Tibial artery (tissue), 4 donors: ENCODE data around the gene NSD2.
"Not testable (repeated sequence)": the region's sequence is repeated elsewhere in the genome, so short reads cannot be mapped to it uniquely, and the experiment has no call there.

Experiments
- DNase-seq, 2 donors: peaks; one replicate each; pipeline ENCODE4 v3.0.0-alpha.2; 2019
- H3K27ac ChIP-seq, 2 donors: fragments of 200-600 bp; sonication (generic) in 1 of 2; 1 replicate in 1 of 2; 2 replicates in 1 of 2; pipeline ENCODE4 v1.5.1; 2018 to 2019; ENCODE audit warnings: mild to moderate bottlenecking in 1 of 2
- H3K27me3 ChIP-seq, 2 donors: fragments of 200-600 bp; sonication (generic) in 1 of 2; one replicate each; pipeline versions ENCODE4 v1.5.1 to v1.6.0; 2016 to 2019
- H3K36me3 ChIP-seq, 3 donors: fragments of 200-600 bp; sonication (generic) in 2 of 3; one replicate each; pipeline ENCODE4 v1.5.1; 2016 to 2019; ENCODE audit warnings: mild to moderate bottlenecking in 2 of 3
- H3K4me1 ChIP-seq, 4 donors: fragments of 200-600 bp; sonication (generic) in 2 of 4; 1 replicate in 3 of 4; 2 replicates in 1 of 4; pipeline ENCODE4 v1.5.1; 2016 to 2019
- H3K4me3 ChIP-seq, 2 donors: fragments of 200-600 bp; sonication (generic) in 1 of 2; 1 replicate in 1 of 2; 2 replicates in 1 of 2; pipeline ENCODE4 v1.5.1; 2018 to 2019; ENCODE audit warnings: mild to moderate bottlenecking in 2 of 2
- H3K9me3 ChIP-seq, 3 donors: fragments of 200-600 bp; sonication (generic) in 1 of 3; one replicate each; pipeline ENCODE4 v1.5.1; 2016 to 2019
- CTCF ChIP-seq, 2 experiments: fragments of 200-600 bp in 1 of 2; fragments of 450-650 bp in 1 of 2; IDR thresholded peaks; one replicate each; pipeline ENCODE4 v1.5.1; 2017 to 2019; ENCODE audit warnings: antibody characterized with exemption in 2 of 2, mild to moderate bottlenecking in 1 of 2, moderate library complexity in 1 of 2
- intact Hi-C: fragments of 100-400 bp; cut with DNase I; formaldehyde crosslinking; loops from one replicate; pipeline ENCODE4 v1.15.0; 2023; ENCODE audit warnings: low total_unique reads

NSD2 gene

DNA sequence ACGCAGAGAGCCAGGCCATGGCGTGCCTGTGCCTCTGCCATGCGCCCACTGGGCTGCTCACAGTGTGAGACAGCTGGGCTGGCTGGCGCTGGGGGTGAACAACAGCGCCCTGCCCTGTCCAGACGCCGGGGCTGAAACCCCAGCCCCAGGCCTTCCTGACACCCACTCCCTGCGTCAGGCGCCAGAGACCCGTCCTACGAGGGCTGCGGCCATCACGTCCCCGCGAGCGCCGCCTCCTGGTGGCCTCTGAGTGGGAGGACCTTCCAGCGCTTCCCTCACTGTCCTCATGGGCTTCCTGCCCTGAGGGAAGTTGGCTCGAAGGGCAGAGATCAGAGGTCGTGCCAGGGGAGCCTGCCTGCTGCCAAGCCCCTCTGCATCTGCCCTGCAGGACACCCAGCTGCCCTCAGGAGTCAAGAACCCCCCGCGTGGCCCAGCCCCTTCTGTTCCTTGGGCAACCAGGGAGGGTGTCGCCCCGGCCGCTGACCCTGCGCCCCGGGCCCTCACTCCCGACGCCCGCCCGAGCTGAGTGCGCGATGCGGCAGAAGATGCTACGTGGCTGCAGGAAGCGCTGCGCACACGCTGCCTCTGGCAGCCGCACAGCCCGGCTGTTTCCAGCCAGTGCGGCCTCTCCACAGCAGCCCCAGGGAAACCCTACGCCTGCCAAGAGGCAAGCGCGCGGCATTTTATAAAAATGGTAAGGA, 121.4 kb downstream of the NSD2 start:
- Histone ChIP-seq H3K4me3 (no peak overlapping the region), H3K36me3 (peaks cover 30 to 39% (median 37%) of the 10 kb centered on the region in 3 donors), H3K27ac (no peak overlapping the region), H3K4me1 (peaks cover 0 to 18% (median 0%) of the 10 kb centered on the region in 4 donors), H3K27me3 (no peaks in the 10 kb centered on the region), H3K9me3 (peaks cover 0 to 3% (median 0%) of the 10 kb centered on the region in 3 donors)
- intact Hi-C loops: no loop called here
- TF ChIP-seq CTCF (IDR thresholded peaks at IDR 0.05): no peak
- DNase-seq: no peak

DNA sequence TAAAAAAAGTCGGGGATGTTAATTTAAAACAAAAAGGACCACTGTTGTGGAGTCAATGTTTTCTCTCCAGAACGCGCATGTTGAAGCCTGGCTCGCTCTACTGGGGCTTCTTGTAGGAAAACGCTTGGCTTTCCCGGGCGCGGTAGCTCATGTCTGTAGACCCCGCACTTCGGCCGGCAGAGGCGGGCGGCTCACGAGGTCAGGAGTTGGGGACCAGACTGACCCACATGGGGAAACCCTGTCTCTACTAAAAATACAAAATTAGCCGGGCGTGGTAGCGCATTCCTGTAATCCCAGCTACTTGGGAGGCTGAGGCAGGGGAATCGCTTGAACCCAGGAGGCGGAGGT, 122.0 kb downstream of the NSD2 start:
- no peak overlapping the region for H3K4me3 ChIP-seq
- intact Hi-C loops: no loop called here
- H3K27me3 ChIP-seq: no peaks in the 10 kb centered on the region
- H3K36me3 ChIP-seq: peaks cover 25 to 37% (median 33%) of the 10 kb centered on the region in 3 donors
- TF ChIP-seq CTCF (IDR thresholded peaks at IDR 0.05): no peak
- DNase-seq: no peak
- H3K27ac ChIP-seq: no peak overlapping the region
- H3K4me1 ChIP-seq: peaks cover 0 to 18% (median 0%) of the 10 kb centered on the region in 4 donors
- peaks cover 0 to 6% (median 0%) of the 10 kb centered on the region in 3 donors for H3K9me3 ChIP-seq

GRCh38 chr4:1993718-1994516, 122.7 kb downstream of the NSD2 start:
- H3K9me3 ChIP-seq, H3K27me3 ChIP-seq, H3K27ac ChIP-seq, H3K4me3 ChIP-seq, intact Hi-C loops, DNase-seq: not testable (repeated sequence)
- Histone ChIP-seq H3K4me1 (peaks cover 0 to 18% (median 0%) of the 10 kb centered on the region in 4 donors), H3K36me3 (peaks cover 17 to 31% (median 26%) of the 10 kb centered on the region in 3 donors)

DNA sequence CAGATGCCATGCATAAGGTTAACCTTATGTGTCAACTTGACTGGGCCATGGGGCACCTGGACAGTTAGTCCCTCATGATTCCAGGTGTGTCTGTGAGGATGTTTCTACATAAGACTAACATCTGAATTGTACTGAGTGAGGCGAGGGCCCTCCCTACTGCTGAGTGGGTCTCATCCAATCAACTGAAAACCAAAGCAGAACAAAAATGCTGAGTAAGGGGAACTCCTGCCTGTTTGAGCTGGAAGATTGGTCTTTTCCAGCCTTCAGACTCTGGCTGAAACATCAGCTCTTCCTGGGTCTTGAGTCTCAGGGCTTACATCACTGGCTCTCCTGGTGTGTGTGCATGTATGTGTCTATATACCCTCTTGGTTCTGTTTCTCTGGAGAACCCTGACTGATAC, 123.7 kb downstream of the NSD2 start:
- H3K27me3 ChIP-seq: no peaks in the 10 kb centered on the region
- peaks cover 0 to 6% (median 0%) of the 10 kb centered on the region in 3 donors for H3K9me3 ChIP-seq
- no peak for DNase-seq
- intact Hi-C loops: no loop called here
- no peak overlapping the region for H3K4me3 ChIP-seq
- peaks cover 0 to 18% (median 0%) of the 10 kb centered on the region in 4 donors for H3K4me1 ChIP-seq
- H3K27ac ChIP-seq: no peak overlapping the region
- no peak for TF ChIP-seq CTCF (IDR thresholded peaks at IDR 0.05)
- H3K36me3 ChIP-seq: peaks cover 10 to 21% (median 16%) of the 10 kb centered on the region in 3 donors

DNA sequence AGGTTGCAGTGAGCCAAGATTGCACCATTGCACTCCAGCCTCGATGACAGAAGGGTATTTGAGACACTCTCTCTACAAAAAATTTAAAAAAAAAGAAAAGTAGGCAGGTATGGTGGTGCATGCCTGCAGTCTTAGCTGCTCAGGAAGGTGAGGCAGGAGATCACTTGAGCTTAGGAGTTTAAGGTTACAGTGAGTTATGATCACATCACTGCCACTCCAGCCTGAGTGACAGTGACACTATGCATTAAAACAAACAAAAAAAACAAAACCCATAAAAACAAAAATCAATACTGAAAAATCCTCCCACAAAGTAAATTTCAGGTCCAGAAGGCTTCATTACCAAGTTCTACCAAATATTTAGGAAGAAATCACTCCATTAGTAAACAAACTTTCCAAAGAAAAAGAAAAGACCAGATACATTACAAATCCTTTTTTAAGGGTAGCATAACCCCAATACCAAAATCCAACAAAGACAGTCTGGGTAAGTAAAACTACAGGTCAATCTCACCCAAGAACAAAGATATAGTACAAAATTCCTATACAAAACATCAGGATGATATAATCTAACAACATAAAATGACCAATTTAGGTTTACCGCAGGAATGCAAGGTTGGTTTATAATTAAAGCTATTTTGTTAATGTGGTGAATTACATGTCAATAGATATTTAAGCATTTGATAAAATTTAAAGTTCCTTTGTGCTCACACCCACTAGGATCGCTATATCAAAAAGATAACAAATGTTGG, 125.8 kb downstream of the NSD2 start:
- TF ChIP-seq CTCF (IDR thresholded peaks at IDR 0.05): no peak
- Histone ChIP-seq H3K4me3 (no peak overlapping the region), H3K9me3 (peaks cover 0 to 6% (median 0%) of the 10 kb centered on the region in 3 donors), H3K27me3 (no peaks in the 10 kb centered on the region), H3K27ac (no peak overlapping the region), H3K4me1 (peaks cover 0 to 13% (median 0%) of the 10 kb centered on the region in 4 donors), H3K36me3 (peaks cover 0 to 15% (median 3%) of the 10 kb centered on the region in 3 donors)
- DNase-seq: no peak
- intact Hi-C loops: no loop called here
